ENCODE measurements around the gene DCUN1D3. TPM values are rescaled to one million over a fixed set of nuclear protein-coding genes. Genes with fewer than 3 reads are reported as not detected.

DCUN1D3 gene
- total RNA-seq, 1 donor from 2014 or later, result 4.1 TPM

DNA sequence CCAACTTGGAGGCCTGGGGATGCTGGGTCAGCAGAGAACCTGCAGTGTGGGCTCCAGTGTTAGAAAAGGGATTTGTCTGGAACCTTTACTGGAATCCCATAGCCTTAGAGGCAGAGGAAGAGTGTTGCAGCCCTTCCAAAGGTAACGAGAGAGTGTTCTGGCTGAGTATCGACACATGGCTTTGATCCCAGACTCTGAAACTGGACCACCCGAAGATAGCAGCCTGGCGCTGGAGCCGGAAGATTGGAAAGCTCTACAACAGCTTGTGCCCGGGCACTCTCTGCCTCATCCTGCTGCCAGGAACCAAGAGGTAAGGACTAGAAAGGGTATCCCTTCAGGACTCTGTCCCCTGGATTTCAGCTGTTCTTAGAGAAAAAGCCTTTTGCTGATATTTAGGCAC lies 54.1 kb downstream of the DCUN1D3 start:
- no peak for DNase-seq
- intact Hi-C loops (cut with micrococcal nuclease), result no loop called here
- Mint-ChIP-seq H3K36me3 (ENCODE audit: low read depth) (no peaks in the 10 kb centered on the region), H3K27me3 (no peaks in the 10 kb centered on the region), H3K4me1 (peaks cover 5% of the 10 kb centered on the region), H3K9me3 (no peaks in the 10 kb centered on the region), H3K27ac (no peak overlapping the region), H3K4me3 (no peak overlapping the region)
- ChIA-PET CTCF (no interaction called here), POLR2A (no interaction called here)
- ATAC-seq (ENCODE audit: low read depth), result no peak
- TF ChIP-seq, protein P1, sequence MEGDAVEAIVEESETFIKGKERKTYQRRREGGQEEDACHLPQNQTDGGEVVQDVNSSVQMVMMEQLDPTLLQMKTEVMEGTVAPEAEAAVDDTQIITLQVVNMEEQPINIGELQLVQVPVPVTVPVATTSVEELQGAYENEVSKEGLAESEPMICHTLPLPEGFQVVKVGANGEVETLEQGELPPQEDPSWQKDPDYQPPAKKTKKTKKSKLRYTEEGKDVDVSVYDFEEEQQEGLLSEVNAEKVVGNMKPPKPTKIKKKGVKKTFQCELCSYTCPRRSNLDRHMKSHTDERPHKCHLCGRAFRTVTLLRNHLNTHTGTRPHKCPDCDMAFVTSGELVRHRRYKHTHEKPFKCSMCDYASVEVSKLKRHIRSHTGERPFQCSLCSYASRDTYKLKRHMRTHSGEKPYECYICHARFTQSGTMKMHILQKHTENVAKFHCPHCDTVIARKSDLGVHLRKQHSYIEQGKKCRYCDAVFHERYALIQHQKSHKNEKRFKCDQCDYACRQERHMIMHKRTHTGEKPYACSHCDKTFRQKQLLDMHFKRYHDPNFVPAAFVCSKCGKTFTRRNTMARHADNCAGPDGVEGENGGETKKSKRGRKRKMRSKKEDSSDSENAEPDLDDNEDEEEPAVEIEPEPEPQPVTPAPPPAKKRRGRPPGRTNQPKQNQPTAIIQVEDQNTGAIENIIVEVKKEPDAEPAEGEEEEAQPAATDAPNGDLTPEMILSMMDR (IDR thresholded peaks at IDR 0.05), result no peak

DNA sequence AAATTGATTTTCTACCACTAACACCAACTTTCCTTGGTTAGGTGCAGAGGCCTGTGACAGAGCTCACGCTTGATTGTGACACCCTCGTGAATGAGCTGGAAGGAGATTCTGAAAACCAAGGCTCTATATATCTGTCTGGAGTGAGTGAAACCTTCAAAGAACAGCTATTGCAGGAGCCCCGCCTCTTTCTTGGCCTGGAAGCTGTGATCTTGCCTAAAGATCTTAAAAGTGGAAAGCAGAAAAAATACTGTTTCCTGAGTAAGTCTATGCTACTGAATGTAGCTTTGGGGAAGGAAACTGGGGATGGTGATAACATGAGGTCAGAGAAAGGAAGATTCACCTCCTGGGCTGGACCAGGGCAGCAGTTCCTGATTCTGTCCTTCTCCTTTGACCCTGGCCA lies 55.6 kb downstream of the DCUN1D3 start:
- Mint-ChIP-seq H3K27me3 (no peaks in the 10 kb centered on the region), H3K27ac (no peak overlapping the region), H3K4me3 (no peak overlapping the region), H3K36me3 (ENCODE audit: low read depth) (no peaks in the 10 kb centered on the region), H3K4me1 (no peaks in the 10 kb centered on the region), H3K9me3 (no peaks in the 10 kb centered on the region)
- ATAC-seq (ENCODE audit: low read depth) (no peak), DNase-seq (no peak)
- intact Hi-C loops (cut with micrococcal nuclease), result no loop called here
- CTCF ChIA-PET, result no interaction called here
- POLR2A ChIA-PET, result no interaction called here
- TF ChIP-seq, protein P1 (IDR thresholded peaks at IDR 0.05), result no peak

DNA sequence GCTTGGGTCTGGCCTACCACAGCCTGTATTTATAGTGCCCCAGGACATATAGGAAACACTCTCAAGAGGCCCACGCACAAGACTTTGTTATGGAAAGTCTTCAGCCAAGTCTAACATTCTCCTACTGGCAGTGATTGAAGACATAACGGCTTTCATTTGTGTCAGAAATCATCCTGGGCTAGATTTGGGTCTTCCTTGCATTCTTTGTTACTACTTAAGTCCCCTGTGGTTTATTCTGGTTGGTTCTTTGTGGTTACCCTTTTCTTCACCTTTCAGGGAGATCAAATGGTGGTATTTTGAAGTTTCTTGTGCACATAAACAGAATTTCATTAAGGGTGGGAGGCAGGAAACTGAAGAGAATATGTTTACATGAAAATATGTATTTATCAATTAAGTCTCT lies 56.1 kb downstream of the DCUN1D3 start:
- peaks cover 3% of the 10 kb centered on the region for H3K4me1 Mint-ChIP-seq
- intact Hi-C loops (cut with micrococcal nuclease), result no loop called here
- ChIA-PET CTCF (no interaction called here), POLR2A (no interaction called here)
- no peak overlapping the region for H3K4me3 Mint-ChIP-seq
- TF ChIP-seq, protein P1 (IDR thresholded peaks at IDR 0.05), result no peak
- ATAC-seq (ENCODE audit: low read depth) (no peak), DNase-seq (no peak)
- H3K9me3 Mint-ChIP-seq, result no peaks in the 10 kb centered on the region
- no peaks in the 10 kb centered on the region for H3K36me3 Mint-ChIP-seq (ENCODE audit: low read depth)
- no peaks in the 10 kb centered on the region for H3K27me3 Mint-ChIP-seq
- H3K27ac Mint-ChIP-seq, result no peak overlapping the region

DNA sequence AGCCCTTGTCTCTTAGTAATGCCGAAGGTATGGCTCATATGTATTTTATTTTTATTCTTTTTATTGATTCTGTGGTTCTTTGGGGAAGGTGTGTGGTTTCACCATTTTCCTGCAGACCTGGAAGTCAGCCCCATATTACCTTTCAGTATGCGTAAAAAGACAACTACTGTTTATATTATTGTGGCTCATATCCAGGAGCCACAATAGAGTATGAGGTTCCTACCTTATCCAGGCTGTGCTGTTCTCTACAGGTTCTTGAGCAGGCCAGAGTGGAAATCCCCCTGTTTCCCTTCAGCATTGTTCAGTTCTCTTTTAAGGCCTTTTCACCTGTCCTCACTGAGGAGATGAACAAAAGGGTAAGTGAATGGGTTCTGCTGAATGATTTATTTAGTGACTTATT lies 60.7 kb downstream of the DCUN1D3 start:
- peaks cover 12% of the 10 kb centered on the region for H3K9me3 Mint-ChIP-seq
- no peak for ATAC-seq (ENCODE audit: low read depth)

DNA sequence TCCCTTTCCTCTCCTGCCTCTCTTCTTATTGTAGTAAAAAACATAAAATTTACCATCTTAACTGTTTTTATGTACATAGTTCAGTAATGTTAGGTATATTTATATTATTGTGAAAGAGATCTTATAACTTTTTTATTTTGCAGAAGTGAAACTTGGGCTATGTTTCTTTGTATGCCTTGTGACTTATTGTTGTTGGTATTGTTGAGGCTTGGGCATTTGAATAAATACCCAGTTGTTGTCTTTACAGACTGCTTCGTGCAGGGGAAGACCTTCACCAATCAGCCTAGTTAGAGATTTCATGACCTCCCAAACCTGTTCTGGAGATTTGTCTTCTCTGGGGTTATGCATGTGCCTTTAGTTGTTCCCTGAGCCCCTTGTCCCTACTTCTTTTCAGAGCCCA lies 61.9 kb downstream of the DCUN1D3 start:
- CTCF ChIA-PET, result no interaction called here
- Mint-ChIP-seq H3K9me3 (peaks cover 14% of the 10 kb centered on the region), H3K36me3 (ENCODE audit: low read depth) (no peaks in the 10 kb centered on the region)

More for the DNA sequence above, 60.7 kb downstream of the DCUN1D3 start:
- TF ChIP-seq, protein P1 (IDR thresholded peaks at IDR 0.05), result no peak
- intact Hi-C loops (cut with micrococcal nuclease), result no loop called here
- DNase-seq, result no peak
- Mint-ChIP-seq H3K27me3 (no peaks in the 10 kb centered on the region), H3K4me1 (peaks cover 14% of the 10 kb centered on the region), H3K27ac (no peak overlapping the region), H3K4me3 (no peak overlapping the region), H3K36me3 (ENCODE audit: low read depth) (no peaks in the 10 kb centered on the region)
- ChIA-PET POLR2A (no interaction called here), CTCF (no interaction called here)

More for the DNA sequence above, 61.9 kb downstream of the DCUN1D3 start:
- H3K27me3 Mint-ChIP-seq, result no peaks in the 10 kb centered on the region
- ATAC-seq (ENCODE audit: low read depth), result no peak
- POLR2A ChIA-PET, result no interaction called here
- DNase-seq, result no peak
- TF ChIP-seq, protein P1 (IDR thresholded peaks at IDR 0.05), result no peak
- intact Hi-C loops (cut with micrococcal nuclease), result no loop called here
- peaks cover 14% of the 10 kb centered on the region for H3K4me1 Mint-ChIP-seq
- no peak overlapping the region for H3K4me3 Mint-ChIP-seq
- no peak overlapping the region for H3K27ac Mint-ChIP-seq

Data from activated B cell treated with CpG ODN at 0.5 μM for 24 hours (primary cell).